Measurements from ENCODE around the gene FOXP1.

GRCh38 chr3:70973558-70973957 is 610.0 kb downstream of the FOXP1 start:
- no peak for TF ChIP-seq CTCF (IDR thresholded peaks at IDR 0.05; ENCODE audit: low read depth, low read length)
- no peak for TF ChIP-seq EZH2phosphoT487 (IDR thresholded peaks at IDR 0.05; ENCODE audit: low read depth)

Data from OCI-LY3 (cell line).